HG03432 (cell line): ENCODE results near the gene NFIC.
"Not testable (repeated sequence)": the region's sequence is repeated elsewhere in the genome, so short reads cannot be mapped to it uniquely, and the experiment has no call there.

Source experiments
- ATAC-seq: cut with Tn5 transposase; IDR thresholded peaks from one replicate; pipeline ENCODE4 v1.9.1; 2021; ENCODE audit warnings: mild to moderate bottlenecking, moderate library complexity; ENCODE audit not compliant: unreplicated experiment

The NFIC gene

DNA sequence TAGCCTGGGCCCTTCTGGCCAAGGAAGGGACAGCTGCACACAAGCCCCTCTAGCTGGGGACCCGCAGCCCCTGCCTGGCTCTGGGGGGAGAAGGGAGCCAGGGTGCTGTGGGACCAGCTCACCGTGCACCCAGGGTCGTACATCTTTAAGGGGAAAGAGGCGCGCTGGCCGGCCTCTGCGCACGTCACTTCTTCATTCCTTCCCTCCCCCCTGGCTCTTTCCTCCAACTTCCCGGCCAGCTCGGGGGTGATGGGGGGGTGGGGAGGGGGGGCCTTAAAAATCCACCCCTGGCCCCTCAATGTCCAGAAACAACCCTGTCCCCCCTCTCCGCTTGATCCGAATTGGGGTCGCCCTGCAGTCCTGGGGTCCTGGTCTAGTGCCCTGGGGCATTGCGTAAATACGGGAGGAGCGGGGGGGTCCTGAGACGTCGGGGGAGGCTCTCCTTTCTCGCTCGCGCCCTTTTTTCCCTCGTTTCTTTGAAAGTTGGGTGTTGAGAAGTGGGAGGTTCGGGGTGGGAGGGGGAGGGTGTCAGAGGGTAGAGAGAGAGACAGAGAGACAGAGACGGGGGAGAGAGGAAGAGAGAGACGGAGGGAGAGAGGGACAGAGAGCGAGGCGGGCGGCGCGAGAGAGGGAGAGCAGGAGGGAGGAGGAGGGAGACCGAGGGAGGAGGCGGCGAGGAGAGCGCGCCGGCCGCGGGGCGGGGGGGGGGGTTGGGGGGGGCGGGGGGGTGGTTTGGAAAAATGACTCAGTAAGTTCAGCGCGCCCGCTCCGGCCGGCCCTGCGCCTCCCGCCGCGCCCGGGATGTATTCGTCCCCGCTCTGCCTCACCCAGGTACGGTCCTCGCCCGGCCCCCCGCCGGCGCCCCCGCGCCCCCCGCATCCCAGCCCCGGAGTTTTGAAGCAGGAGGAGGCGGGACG is at the start of gene NFIC:
NFIC (plus strand) TSS at position 748 of the 917 bp plus-strand sequence; CDS start at position 802, 54 bp downstream.
- no peak for ATAC-seq

DNA sequence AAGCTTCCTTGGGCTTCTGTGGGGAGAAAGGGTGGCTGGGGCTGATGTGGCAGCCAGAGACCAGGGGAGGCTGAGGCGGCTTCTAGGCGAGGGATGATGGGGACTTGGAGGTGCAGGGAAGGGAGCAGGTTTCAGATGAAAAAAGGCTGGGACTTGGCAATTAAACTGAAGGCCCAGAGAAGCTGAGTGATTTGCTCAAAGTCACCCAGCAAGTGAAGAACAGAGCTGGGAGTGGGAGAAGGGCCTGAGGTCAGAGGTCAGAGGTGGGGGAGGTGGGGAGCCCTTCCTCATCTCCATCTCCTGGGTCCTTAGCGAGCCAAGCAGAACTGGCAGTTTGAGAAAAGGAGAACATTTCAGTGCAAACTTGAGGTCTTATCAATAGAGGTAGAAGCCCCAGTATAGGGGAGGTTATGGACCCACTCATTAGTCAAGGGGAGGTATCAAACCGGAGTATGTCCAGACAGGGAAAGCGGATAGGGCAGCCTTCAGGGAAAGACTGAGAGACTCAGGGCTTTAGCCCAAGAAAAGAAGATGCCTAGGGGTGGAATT is 49.6 kb upstream of the NFIC start:
- no peak for ATAC-seq

DNA sequence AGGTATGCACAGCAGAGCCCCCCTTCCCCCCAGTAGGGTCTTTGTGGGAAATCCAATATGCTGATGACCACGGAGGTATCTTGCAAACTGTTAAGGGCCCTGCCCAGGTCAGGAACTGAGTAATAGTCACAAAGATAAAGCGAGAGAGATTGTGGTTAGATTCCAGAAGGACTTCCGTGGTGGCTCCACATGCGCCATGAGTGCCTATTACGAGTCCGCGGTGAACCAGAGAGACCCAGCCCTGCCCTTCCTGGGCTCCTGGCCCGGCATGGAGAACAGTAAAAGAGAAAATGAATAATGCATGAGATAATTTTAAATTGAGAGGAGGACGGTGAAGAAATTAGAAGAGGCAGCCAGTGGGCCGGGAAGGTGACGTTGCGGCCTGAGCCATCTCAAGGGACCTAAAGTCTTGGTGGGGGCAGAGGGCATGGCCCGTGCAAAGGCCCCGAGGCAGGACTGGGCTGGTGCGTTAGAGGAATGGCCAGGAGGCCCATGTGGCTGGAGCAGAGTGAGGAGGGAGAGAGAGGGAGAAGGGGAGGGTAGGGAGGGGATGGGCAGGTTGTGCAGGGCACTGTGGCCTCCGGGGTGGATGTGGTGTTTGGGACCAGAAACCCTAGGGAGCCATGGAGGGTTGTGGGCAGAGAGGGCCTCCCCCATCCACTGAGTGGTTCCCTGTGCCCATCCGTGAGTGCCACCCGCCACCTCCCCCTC is 46.6 kb upstream of the NFIC start:
- no peak for ATAC-seq

DNA sequence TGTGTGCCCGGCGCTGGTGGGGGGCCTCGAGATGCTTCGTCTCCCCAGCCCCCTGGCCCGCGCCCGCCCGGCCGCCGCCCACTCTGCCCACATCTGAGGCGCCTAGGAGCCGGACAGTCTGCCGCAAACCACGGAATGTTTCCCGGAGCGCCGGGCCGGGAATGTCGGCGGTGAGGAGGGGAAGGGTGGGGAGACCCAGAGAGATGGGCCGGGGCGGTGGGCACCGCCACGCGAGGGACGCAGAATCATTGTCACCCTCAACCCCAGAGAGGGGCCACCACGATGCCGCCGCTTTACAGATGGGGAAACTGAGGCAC is 46.1 kb upstream of the NFIC start:
- no peak for ATAC-seq

DNA sequence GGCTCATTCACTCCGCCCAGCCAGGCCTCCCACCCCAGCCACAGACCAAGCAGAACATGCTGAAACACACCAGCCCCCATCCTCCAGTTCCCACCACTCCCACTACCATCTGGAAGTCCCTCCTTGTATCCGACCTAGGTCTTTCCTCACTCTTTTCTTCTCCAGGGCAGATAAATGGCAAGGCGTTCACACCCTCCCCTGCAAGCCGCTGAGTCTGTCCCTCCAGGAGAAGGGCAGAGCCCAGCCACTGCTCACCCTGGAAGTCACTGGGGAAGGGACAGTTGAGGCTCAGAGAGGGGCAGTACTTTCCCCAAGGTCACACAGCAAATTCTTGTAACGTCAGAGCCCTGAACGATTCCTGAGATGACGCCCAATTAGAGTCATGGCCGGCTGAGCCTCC is 45.5 kb upstream of the NFIC start:
- no peak for ATAC-seq

DNA sequence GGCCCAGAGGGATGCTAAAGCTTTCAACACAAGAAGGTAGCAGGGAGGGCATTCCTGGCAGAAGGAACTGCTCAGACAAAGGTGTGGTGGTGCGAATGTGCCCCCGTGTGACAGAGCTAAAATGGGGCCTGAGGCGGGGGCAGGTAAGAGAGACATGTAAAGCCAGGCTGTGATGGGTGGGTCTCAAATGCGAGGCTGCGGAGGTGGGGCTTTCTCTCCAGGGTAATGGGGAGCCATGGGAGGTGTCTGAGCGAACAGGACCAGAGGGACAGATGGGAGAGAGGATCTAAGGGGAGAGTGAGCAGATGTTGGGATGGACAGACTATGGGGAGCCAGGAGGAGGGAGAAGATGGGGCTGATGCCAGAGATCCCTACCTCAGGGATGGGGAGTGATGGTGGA is 44.7 kb upstream of the NFIC start:
- ATAC-seq: no peak

DNA sequence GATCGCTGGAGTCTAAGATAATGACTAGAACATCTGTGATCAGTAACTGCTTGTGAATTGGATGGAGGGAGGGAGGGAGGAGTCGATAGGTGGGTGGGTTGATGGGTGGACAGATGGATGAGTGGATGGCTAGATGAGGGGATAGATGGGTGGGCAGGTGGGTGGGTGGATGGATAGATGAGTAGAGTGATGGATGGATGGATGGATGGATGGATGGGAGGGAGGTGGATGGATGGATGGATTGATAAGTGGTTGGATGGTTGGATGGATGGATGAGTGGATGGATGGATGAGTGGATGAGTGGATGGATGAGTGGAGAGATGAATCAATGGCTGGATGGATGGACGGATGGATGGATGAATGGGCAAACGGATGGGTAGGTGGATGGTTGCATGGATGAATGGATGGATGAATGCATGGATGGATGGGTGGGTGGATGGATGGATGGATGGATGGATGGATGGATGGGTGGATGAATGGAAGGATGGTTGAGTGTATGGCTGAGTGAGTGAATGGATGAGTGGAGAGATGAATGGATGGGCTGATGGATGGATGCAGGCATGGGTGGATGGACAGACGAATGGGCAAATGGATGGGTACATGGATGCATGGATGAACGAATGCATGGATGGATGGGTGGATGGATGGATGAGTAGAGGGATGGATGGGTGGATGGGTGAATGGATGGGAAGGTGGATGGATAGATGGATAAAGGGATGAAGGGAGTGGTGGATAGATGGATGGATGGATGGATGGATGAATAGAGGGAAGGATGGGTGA is 44.0 kb upstream of the NFIC start:
- no peak for ATAC-seq

DNA sequence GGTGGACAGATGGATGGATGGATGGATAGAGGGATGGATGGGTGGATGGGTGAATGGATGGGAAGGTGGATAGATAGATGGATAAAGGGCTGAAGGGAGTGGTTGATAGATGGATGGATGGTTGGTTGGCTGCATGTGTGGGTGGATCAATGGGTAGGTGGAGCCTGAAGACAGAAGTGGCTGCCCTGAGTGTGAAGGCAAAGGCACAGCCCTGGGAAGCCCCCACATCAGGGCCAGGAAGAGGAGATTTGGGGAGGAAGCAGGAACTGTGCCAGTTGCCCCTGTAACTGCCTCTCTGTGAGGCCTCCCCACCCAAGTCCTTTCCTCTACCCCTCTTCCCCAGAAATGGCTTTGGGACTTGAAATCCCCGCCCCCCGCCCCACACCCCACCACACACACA is 43.4 kb upstream of the NFIC start:
- no peak for ATAC-seq

DNA sequence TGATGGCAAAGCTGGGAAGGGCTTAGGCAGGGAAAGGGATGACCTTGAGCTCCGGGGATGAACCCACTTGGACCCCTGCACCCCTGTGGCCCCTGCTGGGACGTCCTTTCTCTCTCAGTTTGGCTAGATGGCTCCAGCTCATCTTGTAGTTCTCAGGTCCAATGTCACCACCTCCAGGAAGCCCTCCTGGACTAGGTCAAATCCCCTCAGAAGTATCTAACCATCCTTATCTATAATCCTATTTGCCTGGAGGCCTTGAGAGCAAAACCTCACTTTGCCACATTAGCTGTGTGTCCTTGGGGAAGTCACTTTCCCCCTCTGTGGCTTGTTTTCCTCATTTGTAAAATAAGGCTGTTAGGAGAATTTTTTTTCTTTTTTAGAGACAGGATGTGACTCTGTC is 42.7 kb upstream of the NFIC start:
- ATAC-seq: no peak

DNA sequence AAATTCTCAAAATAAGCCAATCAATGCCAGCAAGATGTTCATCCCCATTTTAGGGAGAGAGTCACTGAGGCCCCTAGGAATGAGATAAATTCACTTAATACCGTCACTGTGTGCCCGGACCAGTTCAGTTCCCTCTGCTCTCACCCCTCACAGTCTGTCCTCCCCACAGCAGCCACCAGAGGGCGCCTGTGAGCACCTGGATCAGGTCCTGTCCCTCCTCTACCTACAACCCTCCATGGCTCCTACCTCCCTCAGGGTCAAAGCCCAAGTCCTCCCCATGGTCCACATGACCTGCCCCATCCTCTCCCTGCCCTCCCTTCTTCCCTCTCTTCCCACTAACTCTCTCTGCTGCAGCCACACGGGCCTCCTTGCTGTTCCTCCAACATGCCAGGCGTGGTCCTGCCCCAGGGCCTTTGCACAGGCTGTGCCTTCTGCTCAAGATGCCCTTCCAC is 42.0 kb upstream of the NFIC start:
- no peak for ATAC-seq

DNA sequence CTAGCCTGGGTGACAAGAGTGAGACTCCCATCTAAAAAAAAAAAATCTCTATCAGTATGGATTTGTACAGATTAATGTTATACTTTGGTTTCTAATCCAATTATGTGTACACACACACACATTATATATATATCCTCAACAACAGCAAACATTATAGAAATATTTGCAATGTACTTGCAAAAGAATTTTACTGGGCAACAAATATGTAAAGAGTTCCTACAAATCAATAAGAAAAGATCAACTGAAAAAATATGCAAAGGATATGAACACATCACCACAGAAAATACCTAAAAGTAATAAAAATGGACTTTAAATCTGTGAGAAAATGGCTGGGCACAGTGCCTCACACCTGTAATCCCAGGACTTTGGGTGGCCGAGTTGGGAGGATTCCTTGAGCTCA is 40.9 kb upstream of the NFIC start:
- ATAC-seq: no peak

DNA sequence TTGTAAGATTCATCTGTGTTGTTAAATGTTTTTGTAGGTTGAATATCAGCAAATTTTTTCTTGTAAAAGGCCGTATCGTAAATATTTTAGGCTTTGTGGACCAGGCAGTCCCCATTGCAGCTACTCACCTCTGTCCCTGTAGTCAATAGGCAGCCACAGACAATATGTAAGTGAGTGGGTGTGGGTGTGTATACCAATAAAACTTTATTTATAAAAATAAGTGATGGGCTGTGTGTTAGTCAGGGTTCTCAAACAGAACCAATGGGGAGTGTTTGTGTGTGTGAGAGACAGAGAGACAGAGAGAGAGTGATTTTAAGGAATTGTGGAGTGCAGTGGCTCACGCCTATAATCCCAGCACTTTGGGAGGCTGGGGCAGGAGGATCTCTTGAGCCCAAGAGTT is 37.6 kb upstream of the NFIC start:
- no peak for ATAC-seq

DNA sequence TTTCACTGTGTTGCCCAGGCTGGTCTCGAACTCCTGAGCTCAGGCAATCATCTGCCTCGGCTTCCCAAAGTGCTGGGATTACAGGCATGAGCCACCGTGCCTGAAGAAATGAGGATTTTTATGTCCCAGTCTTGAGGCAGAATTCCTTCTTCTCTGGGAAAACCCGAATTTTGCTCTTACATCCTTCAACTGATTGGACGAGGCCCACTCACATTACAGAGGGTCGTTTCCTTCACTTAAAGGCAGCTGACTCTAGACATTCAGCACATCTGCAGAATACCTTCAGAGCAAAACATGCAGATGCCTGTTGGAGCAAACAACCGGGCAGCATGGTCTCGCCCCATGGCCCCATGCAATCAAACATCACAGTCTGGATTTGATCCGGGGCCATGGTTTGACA is 36.3 kb upstream of the NFIC start:
- ATAC-seq: no peak

DNA sequence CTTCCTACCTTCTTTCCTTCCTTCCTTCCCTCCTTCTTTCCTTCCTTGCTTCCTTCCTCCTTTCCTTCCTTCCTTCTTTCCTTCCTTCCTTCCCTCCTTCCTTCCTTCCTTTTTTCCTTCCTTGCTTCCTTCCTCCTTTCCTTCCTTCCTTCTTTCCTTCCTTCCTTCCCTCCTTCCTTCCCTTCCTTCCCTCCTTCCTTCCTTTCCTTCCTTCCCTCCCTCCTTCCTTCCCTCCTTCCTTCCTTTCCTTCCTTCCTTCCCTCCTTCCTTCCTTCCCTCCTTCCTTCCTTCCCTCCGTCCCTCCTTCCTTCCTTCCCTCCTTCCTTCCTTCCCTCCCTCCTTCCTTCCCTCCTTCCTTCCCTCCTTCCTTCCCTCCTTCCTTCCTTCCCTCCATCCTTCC is 34.2 kb upstream of the NFIC start:
- ATAC-seq: not testable (repeated sequence)

DNA sequence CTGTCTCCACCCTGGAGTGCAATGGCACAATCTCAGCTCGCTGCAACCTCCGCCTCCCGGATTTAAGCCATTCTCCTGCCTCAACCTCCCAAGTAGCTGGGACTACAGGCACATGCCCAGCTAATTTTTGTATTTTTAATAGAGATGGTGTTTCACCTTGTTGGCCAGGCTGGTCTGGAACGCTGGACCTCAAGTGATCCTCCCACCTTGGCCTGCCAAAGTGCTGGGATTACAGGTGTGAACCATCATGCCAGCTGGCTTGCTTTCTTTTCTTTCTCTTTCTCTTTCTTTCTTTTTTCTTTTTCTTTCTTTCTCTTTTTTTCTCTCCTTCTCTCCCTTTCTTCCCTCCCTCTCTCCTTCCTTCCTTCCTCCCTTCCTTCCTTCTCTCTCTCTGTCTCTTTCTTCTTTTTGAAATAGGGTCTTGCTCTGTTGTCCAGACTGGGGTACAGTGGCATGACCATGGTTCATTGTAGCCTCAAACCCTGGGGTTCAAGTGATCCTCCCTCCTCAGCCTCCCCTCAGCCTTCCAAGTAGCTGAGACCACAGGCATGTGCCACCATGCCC is 33.3 kb upstream of the NFIC start:
- ATAC-seq: no peak

DNA sequence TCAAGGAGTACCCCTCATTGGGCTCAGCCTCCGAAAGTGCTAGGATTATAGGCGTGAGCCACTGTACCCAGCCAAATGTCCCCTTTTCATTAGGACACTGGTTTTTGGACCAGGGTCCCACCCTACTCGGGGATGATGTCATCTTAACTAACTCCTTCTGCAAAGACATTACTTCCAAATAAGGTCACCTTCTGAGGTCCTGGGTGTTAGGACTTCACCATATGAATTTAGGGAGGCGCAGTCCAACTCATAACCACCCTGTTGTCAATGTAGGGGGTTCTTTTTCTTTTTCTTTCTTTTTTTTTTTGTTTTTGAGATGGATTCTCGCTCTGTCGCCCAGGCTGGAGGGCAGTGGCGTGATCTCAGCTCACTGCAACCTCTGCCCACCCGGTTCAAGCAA is 32.7 kb upstream of the NFIC start:
- no peak for ATAC-seq

DNA sequence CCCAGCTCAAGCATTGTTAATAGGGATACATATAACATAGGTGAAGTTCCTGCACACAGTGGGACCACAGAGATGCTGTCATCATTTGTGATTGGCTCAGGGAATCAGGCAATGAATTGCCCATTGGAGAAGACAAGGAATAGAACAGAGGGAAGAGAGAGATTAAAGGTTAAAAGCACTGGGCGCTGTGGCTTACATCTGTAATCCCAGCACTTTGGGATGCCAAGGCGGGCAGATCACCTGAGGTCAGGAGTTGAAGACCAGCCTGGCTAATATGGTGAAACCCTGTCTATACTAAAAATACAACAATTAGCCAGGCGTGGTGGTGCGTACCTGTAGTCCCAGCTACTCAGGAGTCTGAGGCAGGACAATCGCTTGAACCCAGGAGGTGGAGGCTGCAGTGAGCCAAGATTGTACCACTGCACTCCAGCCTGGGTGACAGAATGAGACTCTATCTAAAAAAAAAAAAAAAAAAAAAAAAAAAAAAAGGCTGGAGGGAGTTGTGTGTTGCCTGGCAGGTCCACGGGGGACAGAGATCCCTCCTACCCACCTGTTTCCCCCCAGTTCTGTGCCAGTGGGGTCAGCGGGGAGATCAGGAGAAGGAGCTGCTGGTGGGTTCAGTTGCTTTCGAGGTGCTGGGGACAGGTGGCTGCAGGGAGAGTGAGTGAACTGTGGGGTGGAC is 31.5 kb upstream of the NFIC start:
- ATAC-seq: not testable (repeated sequence)

DNA sequence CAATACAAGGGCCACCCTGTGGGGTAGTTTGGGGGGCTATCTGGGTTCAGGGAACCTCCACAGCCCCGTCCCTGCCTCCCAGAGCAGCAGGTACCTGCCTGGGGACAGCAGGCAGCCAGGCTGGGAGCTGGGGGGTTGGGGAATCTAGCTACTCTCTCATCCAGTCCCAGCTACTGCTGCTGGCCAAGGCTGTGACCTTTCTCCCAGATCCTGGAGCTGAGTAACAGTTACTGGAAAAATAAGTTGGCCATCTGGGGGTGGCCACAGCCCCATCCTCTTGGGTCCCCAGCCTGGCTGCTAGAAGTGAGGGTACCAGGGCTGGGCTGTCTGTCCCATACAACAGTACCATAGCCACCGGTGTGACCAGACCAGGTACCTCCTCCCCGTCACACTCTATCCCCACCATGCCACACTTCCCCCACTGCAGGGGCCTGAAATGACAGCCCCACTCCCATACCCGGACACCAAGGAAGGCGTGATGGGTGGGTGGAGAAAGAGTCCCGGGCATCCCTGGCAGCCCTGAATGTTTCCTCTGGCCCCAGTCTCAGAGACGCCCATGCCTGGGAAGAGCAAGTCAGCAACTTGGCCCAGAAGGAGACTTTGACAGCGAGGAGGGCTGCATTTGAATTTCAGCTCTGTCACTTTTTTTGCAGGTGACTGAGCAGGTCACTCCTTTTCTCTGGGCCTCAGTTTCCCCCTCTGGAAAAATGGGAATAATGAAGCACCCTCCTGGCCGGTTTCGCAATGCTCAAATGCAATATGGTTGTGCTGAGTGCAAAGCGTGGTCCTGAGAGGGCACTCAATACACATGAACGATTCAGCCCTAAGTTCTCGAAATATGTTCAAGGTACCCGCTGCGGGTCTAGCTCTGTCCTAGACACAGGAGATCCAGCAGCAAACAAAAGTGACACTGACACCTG is 30.7 kb upstream of the NFIC start:
- ATAC-seq: no peak

DNA sequence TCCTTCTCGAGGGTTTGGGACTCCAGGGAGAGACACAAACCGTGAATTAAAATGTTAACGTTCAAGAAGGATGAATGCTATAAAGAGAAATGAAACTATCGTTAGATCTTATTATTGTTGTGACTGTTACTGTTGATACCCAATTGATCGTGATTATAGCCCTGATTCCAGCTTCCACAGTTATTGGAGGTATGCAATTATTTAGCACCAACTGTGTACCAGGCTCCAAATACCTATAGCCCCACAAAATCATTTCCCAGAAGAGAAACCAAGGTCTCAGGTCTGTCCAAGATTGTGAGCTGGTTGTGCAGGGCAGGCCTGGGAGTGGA is 30.1 kb upstream of the NFIC start:
- ATAC-seq: no peak
